Endothelial cell of umbilical vein (primary cell): Measurements from ENCODE around the gene MMP23B. TPM values are rescaled to one million over a fixed set of nuclear protein-coding genes. Genes with fewer than 3 reads are reported as not detected.

Experiments used
- Bru-seq: library from RNA; stranded (reverse); fragments of 400-500 nt; gene quantifications from one replicate; lab custom pipeline; 2021; lab: Mats Ljungman, UMichigan
- BruChase-seq, 2 experiments: library from RNA; stranded (reverse); fragments of 400-500 nt; gene quantifications; one replicate each; lab custom pipeline; 2021; lab: Mats Ljungman, UMichigan
- BruUV-seq: library from RNA; stranded (reverse); fragments of 400-500 nt; replicated peaks from 2 replicates; lab custom pipeline; 2021; lab: Mats Ljungman, UMichigan
- CTCF ChIA-PET: fragments of 300-600, 350-600 bp; sonication (Branson Sonifier 250); formaldehyde crosslinking; loops from one replicate; lab custom pipeline; 2021; ENCODE audit warnings: antibody characterized with exemption, inconsistent platforms; lab: Charles Lee
- POLR2A ChIA-PET: fragments of 300-600, 350-600 bp; sonication (Branson Sonifier 250); formaldehyde crosslinking; loops from one replicate; lab custom pipeline; 2021; ENCODE audit warnings: antibody characterized with exemption, inconsistent platforms; lab: Charles Lee
- DNase-seq: peaks from one replicate; pipeline ENCODE4 v3.0.0-alpha.2; 2011; ENCODE audit warnings: low read depth, low spot score
- FAIRE-seq: peaks from 2 replicates; lab custom pipeline; 2011; peaks lifted over from hg19 to GRCh38; lab: Jason Lieb, UNC
- H2AFZ ChIP-seq: 2 replicates; pipeline ENCODE4 v1.6.0; 2012; ENCODE audit warnings: low read depth, low read length, control low read depth, inconsistent platforms
- H3K27ac ChIP-seq: 2 replicates; pipeline ENCODE4 v1.5.1; 2011; ENCODE audit warnings: low read depth, mild to moderate bottlenecking, control low read depth, low read length, moderate library complexity; ENCODE audit not compliant: insufficient read depth
- H3K27me3 ChIP-seq, 2 experiments: 2 replicates each; pipeline versions ENCODE4 v1.6.0 to v1.6.1; 2011; ENCODE audit warnings: low read length in 2 of 2, mixed read lengths in 1 of 2; ENCODE audit not compliant: control insufficient read depth in 2 of 2, insufficient read depth in 2 of 2
- H3K36me3 ChIP-seq, 2 experiments: 2 replicates in 1 of 2; 3 replicates in 1 of 2; pipeline ENCODE4 v1.5.1; 2011; ENCODE audit warnings: low read length in 2 of 2, mild to moderate bottlenecking in 1 of 2, moderate library complexity in 1 of 2; ENCODE audit not compliant: control insufficient read depth in 2 of 2, insufficient read depth in 2 of 2; ENCODE audit errors: extremely low read depth in 1 of 2
- H3K4me1 ChIP-seq: 3 replicates; pipeline ENCODE4 v1.5.1; 2011; ENCODE audit warnings: mild to moderate bottlenecking, low read length; ENCODE audit not compliant: control insufficient read depth, insufficient read depth; ENCODE audit errors: extremely low read depth
- H3K4me2 ChIP-seq: 2 replicates; pipeline ENCODE4 v1.6.1; 2011; ENCODE audit warnings: low read length, control low read depth, mixed read lengths; ENCODE audit not compliant: insufficient read depth
- H3K4me3 ChIP-seq, 3 experiments: fragments of 200-600 bp in 1 of 3; sonication (generic), shearing (Covaris generic) in 1 of 3; replicated peaks in 1 of 3; 2 replicates each; pipeline ENCODE4 v1.5.1; 2011 to 2016; ENCODE audit warnings: control low read depth in 3 of 3, low read length in 3 of 3, mild to moderate bottlenecking in 2 of 3, inconsistent platforms in 1 of 3, low read depth in 1 of 3, moderate library complexity in 1 of 3; ENCODE audit not compliant: insufficient read depth in 1 of 3
- H3K79me2 ChIP-seq: 2 replicates; pipeline ENCODE4 v1.6.0; 2012; ENCODE audit warnings: low read length, inconsistent platforms; ENCODE audit not compliant: control insufficient read depth, insufficient read depth
- H3K9ac ChIP-seq: replicated peaks from 2 replicates; pipeline ENCODE3; 2011; ENCODE audit warnings: low read length, control low read depth; ENCODE audit not compliant: insufficient read depth; ENCODE audit errors: extremely low read depth
- H3K9me1 ChIP-seq: replicated peaks from 3 replicates; pipeline ENCODE4 v1.6.0; 2011; ENCODE audit warnings: mild to moderate bottlenecking, low read length; ENCODE audit not compliant: control insufficient read depth, insufficient read depth; ENCODE audit errors: extremely low read depth
- H3K9me3 ChIP-seq: replicated peaks from 2 replicates; pipeline ENCODE4 v1.5.1; 2012; ENCODE audit warnings: low read length, inconsistent platforms; ENCODE audit not compliant: control insufficient read depth, insufficient read depth
- H4K20me1 ChIP-seq: replicated peaks from 2 replicates; pipeline ENCODE3; 2011; ENCODE audit warnings: mild to moderate bottlenecking, low read length; ENCODE audit not compliant: control insufficient read depth, insufficient read depth; ENCODE audit errors: extremely low read depth
- CTCF ChIP-seq, 2 donors: IDR thresholded peaks; 1 replicate in 1 of 2; 2 replicates in 1 of 2; pipeline ENCODE4 v1.5.1; 2011; ENCODE audit warnings: low read length in 2 of 2, mild to moderate bottlenecking in 2 of 2, moderate library complexity in 2 of 2, control low read depth in 1 of 2, inconsistent platforms in 1 of 2, low read depth in 1 of 2; ENCODE audit not compliant: insufficient read depth in 1 of 2; ENCODE audit errors: extremely low read depth in 1 of 2
- EZH2 ChIP-seq: IDR thresholded peaks from 2 replicates; pipeline ENCODE4 v1.6.1; 2012; ENCODE audit warnings: borderline replicate concordance, low read depth, mild to moderate bottlenecking, moderate library complexity, low read length, inconsistent platforms; ENCODE audit not compliant: severe bottlenecking
- FOS ChIP-seq: IDR thresholded peaks from 2 replicates; pipeline ENCODE4 v1.6.1; 2011; ENCODE audit warnings: mild to moderate bottlenecking, low read length, moderate library complexity, borderline replicate concordance; ENCODE audit not compliant: insufficient read depth
- GATA2 ChIP-seq: IDR thresholded peaks from 2 replicates; pipeline ENCODE4 v1.7.0; 2011; ENCODE audit warnings: low read depth, mild to moderate bottlenecking, moderate library complexity, mixed read lengths, low read length; ENCODE audit not compliant: insufficient read length, insufficient read depth
- JUN ChIP-seq: IDR thresholded peaks from 2 replicates; pipeline ENCODE4 v1.6.1; 2011; ENCODE audit warnings: borderline replicate concordance, low read depth; ENCODE audit not compliant: insufficient read length, insufficient read depth
- POLR2A ChIP-seq: IDR thresholded peaks from 2 replicates; pipeline ENCODE4 v1.6.1; 2012; ENCODE audit warnings: low read depth, mild to moderate bottlenecking, control low read depth, low read length
- dilution Hi-C: fragments of 300-500 bp; cut with MboI; formaldehyde crosslinking; loops from one replicate; pipeline ENCODE4 v1.15.0; 2019; ENCODE audit warnings: low sequenced_read_pairs; ENCODE audit not compliant: extremely low pct_ligation_motif_present
- intact Hi-C: fragments of 100-400 bp; cut with micrococcal nuclease; formaldehyde crosslinking; loops from one replicate; pipeline ENCODE4 v1.10.0; 2022
- long read RNA-seq: library from polyadenylated mRNA; stranded (forward); transcript quantifications from one replicate; pipeline ENCODE4 v2.0.0, GENCODE V29; 2021
- polyA minus RNA-seq, 3 experiments: library from RNA; depleted of rRNA, polyadenylated mRNA; stranded (reverse); fragments of >200 nt; gene quantifications; 1 replicate in 1 of 3; 2 replicates in 2 of 3; pipeline ENCODE4 v1.2.3, GENCODE V29; 2011
- polyA plus RNA-seq, 4 experiments: library from polyadenylated mRNA; depleted of rRNA in 3 of 4; stranded (reverse) in 3 of 4; unstranded in 1 of 4; fragments of >200 nt; gene quantifications; 2 replicates each; pipeline versions ENCODE4 v1.2.1 to v1.2.3, GENCODE V29; 2011 to 2012; ENCODE audit warnings: missing spikeins in 1 of 4
- total RNA-seq: library from RNA; stranded (reverse); gene quantifications from 2 replicates; pipeline ENCODE4 v1.2.3, GENCODE V29; 2021

MMP23B gene
- total RNA-seq (5.3 TPM in 1 of 2 replicates, not detected in the other), polyA plus RNA-seq (0.62 and 1.5 TPM in 2 replicates), polyA minus RNA-seq (not detected in 2 replicates), Bru-seq, nascent RNA (not detected), BruChase-seq, experiment 1, labeled RNA remaining after a 6-hour chase (percentile 20 among the genes with signal in this experiment), BruChase-seq, experiment 2, labeled RNA remaining after a 2-hour chase (not detected)
- polyA plus RNA-seq (2011; cell fraction: cytosol; rRNA removed): 0.12 and 0.35 TPM in 2 replicates
- polyA plus RNA-seq (2011; cell fraction: nucleus; rRNA removed): 3.2 and 5.9 TPM in 2 replicates
- polyA plus RNA-seq (2012): 0.29 and 0.75 TPM in 2 replicates
- 1.5 TPM for polyA minus RNA-seq (2011; cell fraction: cytosol; rRNA and poly(A)+ RNA removed)
- polyA minus RNA-seq (2011; cell fraction: nucleus; rRNA and poly(A)+ RNA removed): 0.72 TPM in 1 of 2 replicates, not detected in the other
- long read RNA-seq: 0 reads

GRCh38 chr1:1631782-1632420 lies at the start of gene MMP23B:
TSS of gene MMP23B (plus strand) at chr1:1632173. CDS start at chr1:1632219, 46 bp downstream.
- Histone ChIP-seq H3K4me1 (no peaks in the 10 kb centered on the region), H3K36me3 (peaks cover 0 to 2% of the 10 kb centered on the region in 2 experiments), H3K4me3 (no peak within 1 kb of the TSS), H3K9me3 (no peaks in the 10 kb centered on the region), H3K79me2 (no peaks in the 10 kb centered on the region), H3K27ac (no peak within 1 kb of the TSS), H3K4me2 (no peak within 1 kb of the TSS), H4K20me1 (no peaks in the 10 kb centered on the region), H3K9ac (no peak within 1 kb of the TSS), H3K9me1 (no peaks in the 10 kb centered on the region), H2AFZ (no peak within 1 kb of the TSS), H3K27me3 (peaks cover 3 to 24% of the 10 kb centered on the region in 2 experiments)
- no peak for DNase-seq
- ChIA-PET POLR2A (no interaction called here), CTCF (no interaction called here)
- no TSS peak for BruUV-seq
- dilution Hi-C loops (no loop called here), intact Hi-C loops (no loop called here)
- peak; percentile 84 for TF ChIP-seq EZH2
- no peak for TF ChIP-seq POLR2A
- TF ChIP-seq JUN: no peak
- TF ChIP-seq GATA2: no peak
- TF ChIP-seq FOS: no peak
- no peak for TF ChIP-seq CTCF (IDR thresholded peaks at IDR 0.05; ENCODE audit: extremely low read depth in 1 of 2, insufficient read depth in 1 of 2, low read depth in 1 of 2, low read length in 2 of 2)
- FAIRE-seq: no peak
